Activated naive CD8-positive, alpha-beta T cell treated with anti-CD3 and anti-CD28 coated beads for 36 hours (primary cell): ENCODE measurements around the gene CPSF3. TPM values are rescaled to one million over a fixed set of nuclear protein-coding genes. Genes with fewer than 3 reads are reported as not detected.

Experiments used
- DNase-seq: peaks from one replicate; pipeline ENCODE4 v3.0.0; 2021
- H3K27ac Mint-ChIP-seq: one replicate; pipeline ENCODE4 v1.8.0; 2022; ENCODE audit warnings: mild to moderate bottlenecking, moderate library complexity, mixed read lengths
- H3K27me3 Mint-ChIP-seq: one replicate; pipeline ENCODE4 v1.8.0; 2022; ENCODE audit warnings: mild to moderate bottlenecking, mixed read lengths
- H3K36me3 Mint-ChIP-seq: one replicate; pipeline ENCODE4 v1.8.0; 2021; ENCODE audit warnings: mild to moderate bottlenecking, mixed read lengths
- H3K4me1 Mint-ChIP-seq: one replicate; pipeline ENCODE4 v1.8.0; 2021; ENCODE audit warnings: mixed read lengths
- H3K4me3 Mint-ChIP-seq: one replicate; pipeline ENCODE4 v1.8.0; 2022; ENCODE audit warnings: mild to moderate bottlenecking, moderate library complexity, mixed read lengths
- H3K9me3 Mint-ChIP-seq: one replicate; pipeline ENCODE4 v1.8.0; 2022; ENCODE audit warnings: mixed read lengths
- total RNA-seq, 2 experiments: library from RNA; stranded (reverse); gene quantifications; one replicate each; pipeline ENCODE4 v1.2.3, GENCODE V29; 2021

CPSF3 gene
- total RNA-seq = 10 to 100 TPM; 83.8 to 85.6 TPM

DNA sequence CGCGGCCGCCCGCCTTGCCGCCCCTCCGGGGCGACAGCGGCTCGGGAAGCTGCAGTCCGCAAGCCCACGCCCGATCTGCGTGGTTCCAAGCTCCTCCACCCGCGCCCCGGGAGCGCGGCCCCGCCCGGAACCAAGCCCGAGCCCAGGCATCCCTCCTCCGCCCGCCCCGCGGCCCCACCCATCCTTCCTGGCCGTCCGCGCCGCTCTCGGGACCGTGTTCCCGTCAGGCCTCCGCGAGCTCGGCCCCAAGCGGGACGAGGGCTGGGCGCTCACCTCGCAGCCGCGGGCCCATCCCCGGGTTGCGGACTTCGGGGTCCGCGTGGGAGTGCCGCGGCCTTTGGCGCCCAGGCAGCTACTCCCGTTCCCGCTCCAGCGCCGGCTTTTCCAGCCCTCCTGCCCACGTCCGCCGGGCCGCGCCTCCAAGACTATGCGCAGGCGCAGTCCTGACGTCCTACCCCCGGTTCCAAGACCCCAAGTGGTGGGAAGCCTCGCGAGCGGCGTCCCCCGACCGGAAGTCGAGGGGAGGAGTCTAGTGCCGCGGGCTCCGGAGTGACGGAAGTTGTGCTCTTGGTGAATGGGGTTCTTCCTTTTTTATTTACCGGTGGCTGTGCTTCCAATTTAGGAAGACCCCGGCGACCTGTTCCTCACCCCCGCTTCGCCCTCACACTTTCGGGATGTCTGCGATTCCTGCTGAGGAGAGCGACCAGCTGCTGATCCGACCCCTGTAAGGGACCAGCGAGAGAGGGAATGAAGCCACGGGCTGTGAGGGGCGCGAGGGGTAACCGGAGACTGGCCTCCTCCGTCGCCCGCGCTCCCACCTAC, at the start of gene CPSF3, which contains the start of gene ITGB1BP1:
Gene CPSF3 (plus strand): TSS at position 555 of the 822 bp plus-strand sequence. CDS start 120 bp downstream, at position 675.
Gene ITGB1BP1 (minus strand): TSS at position 429 of the 822 bp plus-strand sequence. CDS start 4,831 bp downstream, outside the sequence.
- H3K4me3 Mint-ChIP-seq = no peak within 1 kb of the TSS
- peaks cover 33% of the 10 kb centered on the region for H3K4me1 Mint-ChIP-seq
- DNase-seq = peak; percentile 99
- H3K36me3 Mint-ChIP-seq = peaks cover 25% of the 10 kb centered on the region
- H3K27ac Mint-ChIP-seq = peak within 1 kb of the TSS; percentile 90
- H3K9me3 Mint-ChIP-seq = no peaks in the 10 kb centered on the region
- H3K27me3 Mint-ChIP-seq = no peaks in the 10 kb centered on the region

DNA sequence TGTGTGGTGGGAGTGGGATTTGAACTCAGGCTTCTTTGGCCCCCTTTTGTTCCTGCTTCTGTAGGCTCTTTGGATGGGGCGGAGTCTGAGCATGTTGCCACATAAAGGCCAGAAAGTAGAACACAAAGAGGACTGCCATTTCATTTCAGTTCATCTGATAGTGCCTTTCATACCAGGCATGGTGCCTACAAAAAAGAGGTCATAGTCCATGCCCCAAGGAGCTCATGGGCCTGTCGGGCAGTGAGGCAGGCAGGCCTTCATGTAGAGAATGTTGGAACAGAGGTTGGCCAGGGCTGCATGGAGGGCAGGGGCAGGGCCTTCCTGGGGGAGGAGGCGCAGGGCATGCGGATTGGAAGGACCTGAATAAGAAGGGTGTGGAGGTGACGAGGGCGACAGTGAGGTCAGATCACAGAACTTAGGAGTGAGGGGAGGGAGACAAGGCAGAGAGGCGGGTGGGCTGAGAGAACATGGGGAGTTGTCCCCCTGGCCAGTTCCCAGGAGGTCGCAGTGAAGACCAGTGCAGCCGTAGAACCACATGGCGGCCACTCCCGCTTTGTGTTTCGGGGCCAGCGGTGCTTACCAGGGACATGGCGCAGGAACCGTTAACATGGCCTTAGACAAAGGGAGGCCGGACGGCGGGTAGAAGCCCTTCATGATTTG, 49.3 kb upstream of the CPSF3 start:
- DNase-seq = no peak
- H3K27me3 Mint-ChIP-seq = no peaks in the 10 kb centered on the region
- H3K4me1 Mint-ChIP-seq = no peaks in the 10 kb centered on the region
- H3K36me3 Mint-ChIP-seq = no peaks in the 10 kb centered on the region
- no peak overlapping the region for H3K27ac Mint-ChIP-seq
- no peaks in the 10 kb centered on the region for H3K9me3 Mint-ChIP-seq
- H3K4me3 Mint-ChIP-seq = no peak overlapping the region

DNA sequence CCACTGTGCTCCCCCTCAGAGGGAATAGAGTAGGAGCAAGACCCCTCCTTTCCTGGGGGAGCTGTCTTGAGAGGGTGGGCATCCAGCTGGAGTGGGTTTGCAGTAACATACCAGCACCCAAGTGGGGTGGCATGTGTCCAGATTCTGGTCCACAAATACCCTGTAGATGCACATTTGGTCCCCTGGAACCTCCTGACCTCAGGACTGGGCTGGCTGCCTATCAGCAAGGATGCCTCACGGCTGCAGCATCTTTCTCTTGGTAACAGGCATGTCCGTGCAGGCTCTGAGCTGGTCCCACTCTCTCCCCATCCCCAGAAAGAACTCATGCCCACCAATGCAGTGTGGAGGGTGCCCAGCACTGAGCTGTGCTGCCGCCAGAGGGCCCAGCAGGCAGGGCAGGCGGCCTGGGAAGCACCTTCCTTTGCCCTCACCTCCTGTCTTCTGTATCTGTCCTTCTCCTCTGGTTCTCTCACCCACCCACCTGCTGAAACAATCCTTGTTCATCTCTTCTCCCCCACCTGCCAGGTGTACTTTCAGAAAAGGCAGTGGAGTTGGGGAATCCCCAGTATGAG, 47.5 kb upstream of the CPSF3 start:
- Mint-ChIP-seq H3K4me1 (no peaks in the 10 kb centered on the region), H3K9me3 (no peaks in the 10 kb centered on the region), H3K4me3 (no peak overlapping the region), H3K36me3 (no peaks in the 10 kb centered on the region), H3K27me3 (no peaks in the 10 kb centered on the region), H3K27ac (no peak overlapping the region)
- DNase-seq = no peak

DNA sequence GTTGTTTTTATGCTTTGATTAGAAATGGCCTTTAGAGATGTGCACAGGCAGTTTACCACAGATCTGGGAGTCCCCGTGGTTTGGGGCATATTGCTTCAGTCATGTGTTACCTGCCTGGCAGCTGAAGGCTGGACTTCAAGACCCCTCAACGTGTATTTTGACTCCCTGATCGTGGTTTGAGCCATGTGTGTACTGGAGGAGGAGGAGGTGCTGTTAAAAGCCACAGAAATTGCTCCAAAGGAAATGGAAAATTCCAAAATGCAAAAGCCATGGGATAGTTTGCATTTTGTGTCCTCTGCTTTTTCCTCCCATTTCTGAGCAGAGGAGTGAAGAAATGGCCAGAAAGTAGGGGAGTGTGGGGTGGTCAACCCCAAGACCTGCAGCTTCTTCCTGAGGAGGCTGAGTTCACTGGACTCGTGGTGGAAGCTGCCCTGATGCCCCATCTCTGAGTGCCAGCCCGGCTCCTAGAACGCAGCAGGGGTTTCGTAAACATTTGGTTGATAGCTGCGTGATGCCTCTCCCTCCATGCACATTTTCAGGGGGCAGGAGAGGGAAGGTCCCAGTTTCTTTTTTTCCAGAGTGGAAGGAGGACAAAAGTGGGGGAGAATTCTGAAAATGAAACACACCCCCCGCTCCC, 45.9 kb upstream of the CPSF3 start:
- no peaks in the 10 kb centered on the region for H3K36me3 Mint-ChIP-seq
- no peak overlapping the region for H3K4me3 Mint-ChIP-seq
- no peaks in the 10 kb centered on the region for H3K9me3 Mint-ChIP-seq
- DNase-seq = no peak
- H3K27ac Mint-ChIP-seq = no peak overlapping the region
- no peaks in the 10 kb centered on the region for H3K27me3 Mint-ChIP-seq
- H3K4me1 Mint-ChIP-seq = no peaks in the 10 kb centered on the region

DNA sequence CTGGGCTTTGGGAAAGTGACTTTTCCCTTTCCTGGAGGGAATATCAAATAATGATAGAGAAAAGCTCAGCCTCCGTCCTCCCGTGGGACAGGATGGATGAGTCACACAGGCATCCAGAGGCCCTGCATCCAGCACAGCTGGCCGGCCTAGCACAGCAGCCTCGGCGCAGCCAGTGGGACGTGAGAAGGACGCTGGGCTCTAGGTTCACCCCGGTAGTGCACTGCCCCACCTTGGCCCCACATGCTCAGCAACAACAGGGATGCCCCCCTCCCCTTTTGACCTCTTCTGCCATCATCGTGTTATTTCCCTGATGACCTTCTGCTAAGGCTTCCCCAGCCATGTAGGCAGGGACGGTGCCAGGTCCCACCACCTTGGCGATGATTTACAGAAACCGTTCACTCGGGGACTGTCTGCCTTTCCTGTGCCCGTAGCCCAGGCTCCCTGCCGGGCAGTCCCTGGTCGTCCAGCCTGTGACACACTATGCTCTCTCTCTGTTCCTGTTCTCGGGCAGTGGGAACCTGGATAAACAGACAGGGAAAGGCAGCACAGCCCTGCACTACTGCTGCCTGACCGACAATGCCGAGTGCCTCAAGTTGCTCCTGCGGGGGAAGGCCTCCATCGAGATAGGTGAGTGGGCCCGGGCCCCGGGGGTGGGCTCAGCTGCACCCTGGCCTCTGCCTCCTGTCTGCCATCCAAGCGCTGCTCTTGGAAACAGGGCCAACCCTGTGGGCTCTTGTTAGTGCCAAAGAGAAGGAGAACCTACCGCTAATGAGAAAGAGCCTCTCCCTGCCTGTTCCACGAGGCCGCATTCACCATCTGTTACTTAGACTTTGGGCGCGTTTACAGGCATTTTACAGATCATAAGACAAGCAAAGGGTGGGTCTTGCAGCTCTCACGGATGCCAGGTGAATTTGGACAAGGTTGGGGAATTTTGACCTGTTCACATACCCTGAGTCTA, 44.7 kb upstream of the CPSF3 start:
- no peak overlapping the region for H3K4me3 Mint-ChIP-seq
- no peak overlapping the region for H3K27ac Mint-ChIP-seq
- no peaks in the 10 kb centered on the region for H3K36me3 Mint-ChIP-seq

DNA sequence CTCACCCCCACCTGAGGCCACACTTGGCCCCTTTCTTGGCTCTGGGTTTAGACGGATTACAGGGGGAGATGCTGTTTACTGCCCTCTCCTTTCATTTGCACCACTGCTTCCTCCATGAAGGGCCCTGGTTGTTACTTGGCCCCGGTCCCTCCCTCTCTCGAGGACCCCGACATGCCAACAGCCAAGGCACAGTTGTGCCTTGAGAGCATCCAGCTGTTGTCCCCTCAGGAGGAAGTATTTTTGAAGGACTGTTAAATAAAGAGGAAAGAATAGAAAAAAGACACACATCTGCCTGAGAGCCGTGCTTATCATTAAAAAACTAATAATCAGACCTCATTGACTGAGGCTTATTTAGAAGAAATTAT, 44.1 kb upstream of the CPSF3 start:
- no peaks in the 10 kb centered on the region for H3K36me3 Mint-ChIP-seq

More for the DNA sequence above, 44.7 kb upstream of the CPSF3 start:
- no peak for DNase-seq
- Mint-ChIP-seq H3K9me3 (no peaks in the 10 kb centered on the region), H3K27me3 (no peaks in the 10 kb centered on the region), H3K4me1 (no peaks in the 10 kb centered on the region)

DNA sequence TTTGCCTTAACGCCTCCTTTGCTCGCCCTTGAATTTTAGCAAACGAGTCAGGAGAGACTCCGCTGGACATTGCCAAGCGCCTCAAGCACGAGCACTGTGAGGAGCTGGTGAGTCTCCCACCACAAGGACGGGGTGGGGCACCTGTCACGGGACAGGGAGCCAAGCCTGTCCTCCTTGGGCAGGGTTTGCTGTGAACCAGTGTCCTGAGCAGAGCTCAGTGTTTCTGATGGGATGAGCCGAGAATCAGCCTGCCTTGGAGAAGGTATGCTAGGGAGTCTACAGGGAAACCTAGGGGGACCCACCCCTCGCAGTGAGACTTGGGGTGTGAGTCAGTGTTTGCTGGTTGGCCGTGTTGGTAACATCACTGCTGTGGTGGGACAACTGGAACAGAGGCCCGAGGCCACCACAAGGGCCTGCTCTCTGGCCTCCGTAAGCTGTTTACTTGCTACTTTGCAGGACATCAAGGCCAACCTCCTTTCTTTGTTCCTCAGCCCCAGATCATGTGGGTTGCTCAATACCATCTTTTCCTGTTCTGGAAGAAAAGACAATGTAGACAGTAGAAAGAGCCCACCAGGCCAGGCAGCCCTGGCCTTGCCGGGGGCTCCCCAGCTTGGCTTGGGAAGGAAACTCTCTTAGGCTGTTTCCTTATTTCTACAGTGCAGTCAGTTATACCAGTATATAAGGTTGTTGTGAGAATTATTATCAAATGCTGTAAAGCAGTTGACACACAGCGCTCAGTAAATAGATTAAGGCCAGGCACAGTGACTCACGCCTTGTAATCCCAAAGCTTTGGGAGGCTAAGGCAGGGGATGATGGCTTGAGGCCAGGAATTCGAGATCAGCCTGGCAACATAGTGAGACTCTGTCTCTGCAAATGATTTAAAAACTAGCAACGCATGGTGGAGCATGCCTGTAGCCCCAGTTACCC, 42.5 kb upstream of the CPSF3 start:
- DNase-seq = no peak
- no peaks in the 10 kb centered on the region for H3K9me3 Mint-ChIP-seq
- no peaks in the 10 kb centered on the region for H3K36me3 Mint-ChIP-seq

More for the DNA sequence above, 44.1 kb upstream of the CPSF3 start:
- Mint-ChIP-seq H3K4me3 (no peak overlapping the region), H3K9me3 (no peaks in the 10 kb centered on the region), H3K27ac (no peak overlapping the region), H3K27me3 (no peaks in the 10 kb centered on the region), H3K4me1 (no peaks in the 10 kb centered on the region)
- DNase-seq = no peak

DNA sequence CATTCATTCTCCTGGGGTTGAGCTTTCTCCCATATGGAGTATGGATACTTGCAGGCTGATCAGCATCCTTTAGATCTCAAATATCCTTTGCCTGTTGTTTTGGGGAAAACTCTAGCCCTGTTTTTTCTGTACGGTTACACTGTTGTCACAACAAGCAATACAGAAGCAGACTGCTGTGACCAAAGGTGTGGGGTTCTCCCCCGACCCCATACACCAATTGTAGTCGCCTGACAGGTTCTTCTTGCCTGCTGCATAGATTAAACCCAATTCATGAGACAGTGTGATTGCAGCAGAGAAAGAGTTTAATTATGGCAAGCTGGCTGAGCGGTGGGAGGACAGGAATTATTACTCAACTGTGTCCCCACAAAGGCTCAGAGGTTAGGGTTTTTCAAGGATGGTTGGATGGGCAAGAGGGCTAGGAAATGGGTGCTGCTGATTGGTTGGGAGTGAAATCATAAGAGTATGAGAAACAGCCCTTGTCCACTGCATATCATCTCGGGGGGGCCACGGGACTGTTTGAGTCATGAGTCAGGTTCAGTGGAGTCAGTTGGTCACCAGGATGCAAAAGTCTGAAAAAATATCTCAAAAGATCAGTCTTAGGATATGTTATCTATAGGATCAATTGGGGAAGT, 40.7 kb upstream of the CPSF3 start:
- Mint-ChIP-seq H3K4me3 (no peak overlapping the region), H3K9me3 (no peaks in the 10 kb centered on the region), H3K4me1 (no peaks in the 10 kb centered on the region), H3K27ac (no peak overlapping the region), H3K36me3 (no peaks in the 10 kb centered on the region), H3K27me3 (no peaks in the 10 kb centered on the region)
- no peak for DNase-seq

More for the DNA sequence above, 42.5 kb upstream of the CPSF3 start:
- no peaks in the 10 kb centered on the region for H3K27me3 Mint-ChIP-seq
- H3K4me1 Mint-ChIP-seq = no peaks in the 10 kb centered on the region
- no peak overlapping the region for H3K27ac Mint-ChIP-seq
- H3K4me3 Mint-ChIP-seq = no peak overlapping the region

DNA sequence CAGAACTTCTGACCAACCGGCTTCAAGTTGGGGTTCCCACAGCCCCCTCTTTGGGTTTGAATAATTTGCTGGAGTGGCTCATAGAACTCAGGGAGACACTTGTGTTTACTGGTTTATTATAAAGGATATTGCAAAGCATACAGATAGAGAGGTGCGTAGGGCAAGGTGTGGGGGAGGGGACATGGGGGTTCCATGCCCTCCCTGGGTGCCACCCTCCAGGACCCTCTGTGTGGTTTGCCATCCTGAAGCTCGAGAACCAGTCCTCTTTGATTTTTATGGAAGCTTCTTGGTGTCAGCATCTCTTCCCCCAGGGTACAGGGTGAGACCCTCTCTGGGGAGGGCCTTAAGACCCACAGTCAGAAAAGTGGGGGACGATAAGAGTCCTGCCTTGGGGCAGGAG, 38.9 kb upstream of the CPSF3 start:
- Mint-ChIP-seq H3K9me3 (no peaks in the 10 kb centered on the region), H3K27ac (no peak overlapping the region), H3K4me1 (no peaks in the 10 kb centered on the region), H3K27me3 (no peaks in the 10 kb centered on the region), H3K36me3 (no peaks in the 10 kb centered on the region), H3K4me3 (no peak overlapping the region)
- no peak for DNase-seq

DNA sequence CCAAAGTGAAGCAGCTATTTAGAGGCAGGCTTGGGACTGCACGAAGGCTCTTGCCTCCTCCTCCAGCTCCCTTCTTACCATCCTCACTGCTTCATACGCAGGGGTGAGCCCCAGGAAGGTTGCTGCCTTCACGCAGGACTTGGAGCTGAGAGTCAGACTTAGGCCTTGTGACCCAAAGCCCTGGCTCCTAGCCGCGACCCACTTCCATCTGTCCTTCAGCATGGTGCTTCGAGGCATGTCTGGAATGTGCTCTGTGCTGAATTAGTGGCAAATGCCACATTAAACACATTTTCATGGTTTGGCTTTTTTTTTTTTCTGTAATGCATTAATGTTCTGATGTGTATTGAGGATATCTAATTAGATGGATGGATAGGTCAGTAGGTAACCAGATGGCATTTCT, 37.6 kb upstream of the CPSF3 start:
- no peaks in the 10 kb centered on the region for H3K4me1 Mint-ChIP-seq
- no peak for DNase-seq
- no peaks in the 10 kb centered on the region for H3K27me3 Mint-ChIP-seq
- no peaks in the 10 kb centered on the region for H3K36me3 Mint-ChIP-seq
- no peak overlapping the region for H3K27ac Mint-ChIP-seq
- H3K9me3 Mint-ChIP-seq = no peaks in the 10 kb centered on the region
- no peak overlapping the region for H3K4me3 Mint-ChIP-seq

DNA sequence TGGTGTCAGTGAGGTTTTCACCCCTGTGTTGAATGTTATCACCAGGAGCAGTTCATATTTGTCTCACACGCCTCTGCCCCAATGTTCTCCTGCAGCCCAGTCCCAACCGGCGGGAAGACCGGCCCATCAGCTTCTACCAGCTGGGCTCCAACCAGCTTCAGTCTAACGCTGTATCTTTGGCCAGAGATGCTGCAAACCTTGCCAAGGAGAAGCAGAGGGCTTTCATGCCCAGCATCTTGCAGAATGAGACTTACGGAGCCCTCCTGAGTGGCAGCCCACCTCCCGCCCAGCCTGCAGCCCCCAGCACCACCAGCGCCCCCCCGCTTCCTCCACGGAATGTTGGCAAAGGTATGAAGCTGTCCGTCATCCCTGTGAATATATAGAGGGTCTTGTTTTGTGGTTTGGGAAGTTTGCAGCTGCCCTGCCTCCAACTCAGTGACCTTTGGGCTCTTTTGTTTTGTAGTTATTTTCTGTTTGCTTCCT, 35.2 kb upstream of the CPSF3 start:
- no peak for DNase-seq
- Mint-ChIP-seq H3K27me3 (no peaks in the 10 kb centered on the region), H3K9me3 (no peaks in the 10 kb centered on the region), H3K4me3 (no peak overlapping the region), H3K27ac (no peak overlapping the region), H3K4me1 (no peaks in the 10 kb centered on the region), H3K36me3 (no peaks in the 10 kb centered on the region)

DNA sequence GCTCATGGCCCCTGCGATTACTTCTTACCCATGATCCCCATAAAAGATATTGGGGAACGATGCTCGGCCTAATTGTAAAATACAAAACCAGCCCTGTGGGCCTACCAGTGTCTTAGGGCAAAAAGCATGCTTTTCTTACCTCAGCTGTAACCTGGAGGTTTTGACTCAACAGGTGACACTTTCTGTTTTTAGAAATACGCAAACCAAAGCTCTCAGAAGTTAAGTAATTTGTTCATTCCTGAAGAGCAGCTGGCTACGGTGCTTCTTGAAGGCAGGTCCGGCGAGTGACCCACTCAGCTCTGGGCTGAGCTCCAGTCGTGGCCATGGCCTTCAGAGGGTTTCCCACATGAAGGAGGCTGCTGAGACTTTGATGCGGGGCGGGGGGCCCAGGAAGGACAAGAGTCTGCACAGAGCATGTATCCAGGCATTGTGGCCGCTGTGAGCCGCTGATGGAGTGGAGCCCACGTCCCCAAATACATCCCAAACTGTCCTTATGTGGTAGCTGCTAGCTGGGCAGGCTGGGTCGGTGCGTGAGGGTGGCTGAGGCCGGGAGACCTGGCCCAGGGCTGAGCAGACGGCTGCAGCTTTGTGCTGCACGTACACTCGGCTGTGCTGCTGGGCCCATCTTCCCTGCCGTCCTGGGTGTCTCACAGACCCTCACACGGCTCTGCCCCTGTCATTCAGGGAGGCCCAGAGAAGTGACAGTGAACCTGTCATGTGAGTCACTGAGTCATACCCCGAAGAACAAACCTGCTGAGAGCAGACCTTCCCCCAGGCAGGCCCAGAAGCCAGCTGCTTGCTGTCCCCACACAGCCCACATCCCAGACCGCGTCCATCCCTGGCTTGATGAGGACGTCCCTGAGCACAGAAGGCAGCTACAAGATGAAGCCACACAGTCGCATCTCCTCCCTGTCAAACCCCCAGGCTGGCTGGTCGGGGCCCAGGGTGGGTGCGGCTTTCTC, 34.2 kb upstream of the CPSF3 start:
- no peaks in the 10 kb centered on the region for H3K9me3 Mint-ChIP-seq
- no peaks in the 10 kb centered on the region for H3K27me3 Mint-ChIP-seq
- no peaks in the 10 kb centered on the region for H3K4me1 Mint-ChIP-seq
- DNase-seq = no peak
- no peak overlapping the region for H3K4me3 Mint-ChIP-seq
- H3K27ac Mint-ChIP-seq = no peak overlapping the region
- no peaks in the 10 kb centered on the region for H3K36me3 Mint-ChIP-seq
